Stimulated activated CD4-positive, alpha-beta T cell treated with anti-CD3 and anti-CD28 coated beads, Interleukin-4, amount 100 ng/mL, for 24 hours (primary cell): ENCODE results near the gene MAGEA2.
"Not testable (repeated sequence)": the region's sequence is repeated elsewhere in the genome, so short reads cannot be mapped to it uniquely, and the experiment has no call there.

Source experiments
- DNase-seq: peaks from one replicate; pipeline ENCODE4 v3.0.0-alpha.2; 2020

MAGEA2 gene

GRCh38 chrX:152706500-152706899, 47.1 kb downstream of the MAGEA2 start:
- not testable (repeated sequence) for DNase-seq

- not testable (repeated sequence) for DNase-seq
Observed at GRCh38 chrX:152700390-152700789, 53.3 kb downstream of the MAGEA2 start.
